Astrocyte of the spinal cord (primary cell): ENCODE results near the gene REPS2.

Source experiments
- DNase-seq: peaks from one replicate; pipeline ENCODE4 v3.0.0; 2011; ENCODE audit warnings: low read depth, low spot score
- H3K4me3 ChIP-seq: 2 replicates; pipeline ENCODE4 v1.5.1; 2011; ENCODE audit warnings: low read depth, mild to moderate bottlenecking, low read length, moderate library complexity
- in situ Hi-C: cut with HindIII; loops from 2 replicates; pipeline ENCODE4 v1.10.0; 2017; ENCODE audit warnings: low sequenced_read_pairs
- TF ChIP-seq, protein P1 (sequence below): IDR thresholded peaks from 2 replicates; pipeline ENCODE4 v1.5.1; 2012; ENCODE audit warnings: low read depth, mild to moderate bottlenecking, low read length, inconsistent platforms

Gene REPS2

DNA sequence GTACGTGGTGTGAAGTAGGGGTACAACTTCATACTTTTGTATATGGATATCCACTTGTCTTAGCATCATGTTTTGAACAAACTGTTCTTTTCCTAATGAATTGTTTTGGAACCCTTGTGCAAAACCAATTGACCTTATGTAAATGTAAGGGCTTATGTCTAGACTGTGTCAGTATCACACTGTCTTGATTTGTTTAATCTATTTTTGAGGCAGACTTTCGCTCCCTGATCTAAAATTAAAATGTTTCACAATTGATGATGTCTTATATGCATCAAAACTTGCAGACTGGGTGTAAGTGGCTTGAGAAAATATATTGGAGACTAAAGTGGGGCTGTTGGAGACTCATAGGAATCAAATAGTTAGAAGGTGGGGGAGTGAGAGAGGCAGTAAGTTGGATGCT is 25.2 kb downstream of the REPS2 start:
- H3K4me3 ChIP-seq: no peak overlapping the region
- DNase-seq: no peak
- in situ Hi-C loops: no loop called here
- TF ChIP-seq, protein P1, sequence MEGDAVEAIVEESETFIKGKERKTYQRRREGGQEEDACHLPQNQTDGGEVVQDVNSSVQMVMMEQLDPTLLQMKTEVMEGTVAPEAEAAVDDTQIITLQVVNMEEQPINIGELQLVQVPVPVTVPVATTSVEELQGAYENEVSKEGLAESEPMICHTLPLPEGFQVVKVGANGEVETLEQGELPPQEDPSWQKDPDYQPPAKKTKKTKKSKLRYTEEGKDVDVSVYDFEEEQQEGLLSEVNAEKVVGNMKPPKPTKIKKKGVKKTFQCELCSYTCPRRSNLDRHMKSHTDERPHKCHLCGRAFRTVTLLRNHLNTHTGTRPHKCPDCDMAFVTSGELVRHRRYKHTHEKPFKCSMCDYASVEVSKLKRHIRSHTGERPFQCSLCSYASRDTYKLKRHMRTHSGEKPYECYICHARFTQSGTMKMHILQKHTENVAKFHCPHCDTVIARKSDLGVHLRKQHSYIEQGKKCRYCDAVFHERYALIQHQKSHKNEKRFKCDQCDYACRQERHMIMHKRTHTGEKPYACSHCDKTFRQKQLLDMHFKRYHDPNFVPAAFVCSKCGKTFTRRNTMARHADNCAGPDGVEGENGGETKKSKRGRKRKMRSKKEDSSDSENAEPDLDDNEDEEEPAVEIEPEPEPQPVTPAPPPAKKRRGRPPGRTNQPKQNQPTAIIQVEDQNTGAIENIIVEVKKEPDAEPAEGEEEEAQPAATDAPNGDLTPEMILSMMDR: no peak

DNA sequence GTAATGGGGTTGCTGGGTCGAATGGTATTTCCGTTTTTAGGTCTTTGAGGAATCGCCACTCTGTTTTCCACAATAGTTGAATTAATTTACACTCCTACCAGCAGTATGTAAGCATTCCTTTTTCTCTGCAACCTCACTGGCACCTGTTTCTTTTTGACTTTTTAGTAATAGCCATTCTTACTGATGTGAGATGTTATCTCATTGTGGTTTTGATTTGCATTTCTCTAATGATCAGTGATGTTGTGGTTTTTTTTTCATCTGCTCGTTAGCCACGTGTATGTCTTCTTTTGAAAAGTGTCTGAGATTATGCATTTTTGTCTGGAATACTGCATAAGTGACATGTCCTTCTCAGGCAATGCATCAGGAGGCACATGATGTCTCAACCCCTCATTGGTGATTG is 28.8 kb downstream of the REPS2 start:
- DNase-seq: no peak
- TF ChIP-seq, protein P1: no peak
- H3K4me3 ChIP-seq: no peak overlapping the region
- in situ Hi-C loops: no loop called here

DNA sequence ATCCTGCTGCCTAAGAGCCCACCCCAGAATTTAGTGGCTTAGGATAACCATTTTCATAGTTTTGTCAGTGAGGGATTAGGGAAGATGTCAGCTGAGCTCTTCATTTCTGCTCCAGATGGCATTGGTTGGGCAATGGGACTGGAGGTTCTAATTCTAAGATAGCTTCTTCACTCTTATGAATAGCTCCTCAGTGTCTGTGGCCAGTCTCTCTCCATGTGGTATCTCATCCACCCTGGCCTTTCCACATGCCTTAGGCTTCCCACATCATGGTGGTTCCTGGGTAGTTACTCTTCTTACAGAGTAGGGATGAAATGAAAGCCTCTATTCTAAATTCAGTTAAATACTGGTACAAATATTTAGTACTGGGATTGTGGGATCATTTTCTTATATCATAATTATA is 31.3 kb downstream of the REPS2 start:
- H3K4me3 ChIP-seq: no peak overlapping the region
- TF ChIP-seq, protein P1: no peak
- in situ Hi-C loops: no loop called here
- no peak for DNase-seq

DNA sequence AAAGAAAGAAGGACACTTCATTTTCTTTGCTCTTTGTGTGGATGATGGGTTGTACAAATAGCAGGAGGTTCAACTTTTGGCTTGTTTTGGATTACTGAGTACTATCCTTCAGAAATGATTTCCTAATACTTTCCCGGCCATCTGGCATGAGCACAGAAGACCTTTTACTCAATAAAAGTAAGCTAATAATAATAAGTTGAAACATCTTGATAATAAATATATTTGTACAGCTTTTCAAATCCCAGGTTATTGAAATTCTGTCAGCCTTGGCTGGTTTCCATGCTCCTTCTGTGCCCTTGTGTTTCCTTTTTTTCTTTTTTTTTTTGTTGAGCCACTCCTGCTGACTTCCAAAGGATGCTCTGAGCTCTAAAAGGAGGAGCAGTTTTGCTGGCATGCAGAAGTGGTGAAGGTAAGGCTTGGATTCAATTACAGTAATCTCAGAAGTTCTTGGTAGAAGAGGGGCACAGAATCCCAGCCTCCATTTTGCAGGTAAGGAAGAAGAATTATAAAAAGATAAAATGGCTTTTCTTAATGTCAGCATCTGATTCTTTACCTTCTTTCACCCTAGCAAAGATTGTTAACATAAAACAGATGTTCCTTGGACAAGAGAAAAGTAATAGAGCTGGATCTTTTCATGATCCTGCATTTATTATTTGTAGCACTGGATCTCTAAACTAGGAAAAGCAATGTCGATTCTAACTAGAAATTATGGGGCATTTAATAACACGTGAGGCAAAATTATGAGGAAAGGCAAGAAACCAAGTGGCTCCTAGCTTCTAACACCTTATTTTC is 31.9 kb downstream of the REPS2 start:
- in situ Hi-C loops: no loop called here
- TF ChIP-seq, protein P1: no peak
- DNase-seq: no peak
- no peak overlapping the region for H3K4me3 ChIP-seq

DNA sequence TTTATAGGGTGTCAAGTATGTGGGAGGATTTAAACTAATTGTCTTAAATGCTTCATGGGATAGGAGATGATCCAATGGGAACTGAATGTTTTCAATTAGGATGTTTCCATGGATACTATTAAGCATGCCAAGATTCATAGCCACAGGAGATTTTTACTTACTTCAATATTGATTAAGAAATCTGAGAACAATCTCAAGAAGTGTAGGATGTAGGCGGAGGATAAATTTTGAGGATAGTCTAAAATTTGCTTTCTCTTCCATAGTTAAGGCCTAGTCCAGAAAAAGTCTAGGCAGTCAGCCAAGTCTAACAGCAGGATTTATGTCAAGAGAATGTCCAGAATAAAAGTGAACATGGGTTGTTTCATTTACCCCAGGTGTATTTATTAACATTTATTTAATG is 32.8 kb downstream of the REPS2 start:
- TF ChIP-seq, protein P1: no peak
- H3K4me3 ChIP-seq: no peak overlapping the region
- DNase-seq: no peak
- in situ Hi-C loops: no loop called here

DNA sequence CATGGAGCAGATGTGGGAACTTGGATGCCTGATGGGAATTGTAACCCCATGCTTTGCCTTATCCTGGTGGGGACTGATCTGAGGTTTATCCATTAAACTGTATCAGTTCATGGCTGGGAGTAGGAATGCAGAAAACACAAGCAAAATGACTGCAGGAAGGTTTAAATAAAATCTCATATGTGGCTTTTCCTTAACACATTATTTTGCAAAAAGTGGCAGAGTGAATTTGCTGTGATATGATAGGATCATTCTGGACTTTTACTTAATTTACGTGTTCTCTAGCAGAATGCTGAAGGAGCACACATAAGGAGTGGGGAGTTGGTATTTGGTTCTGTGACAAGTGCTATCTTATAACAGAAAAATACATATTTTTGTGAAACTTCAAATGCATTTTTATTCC is 34.8 kb downstream of the REPS2 start:
- no peak overlapping the region for H3K4me3 ChIP-seq
- no peak for DNase-seq
- in situ Hi-C loops: no loop called here
- TF ChIP-seq, protein P1: no peak
